Activated CD8-positive, alpha-beta T cell treated with anti-CD3 and anti-CD28 coated beads for 36 hours (primary cell): Measurements from ENCODE around the gene SLC39A11. TPM values are rescaled to one million over a fixed set of nuclear protein-coding genes. Genes with fewer than 3 reads are reported as not detected.

Source experiments
- ATAC-seq: fragments of 200-7000 bp; cut with Tn5 transposase; one replicate; pipeline ENCODE4 v1.10.0; 2021; ENCODE audit warnings: mild to moderate bottlenecking, moderate library complexity
- CTCF ChIA-PET: fragments of 350-600 bp; sonication (Branson Sonifier 250); formaldehyde crosslinking; loops from one replicate; lab custom pipeline; 2021; ENCODE audit warnings: antibody characterized with exemption; lab: Charles Lee
- POLR2A ChIA-PET: fragments of 350-600 bp; sonication (Branson Sonifier 250); formaldehyde crosslinking; loops from one replicate; lab custom pipeline; 2021; ENCODE audit warnings: antibody characterized with exemption; lab: Charles Lee
- DNase-seq: peaks from one replicate; pipeline ENCODE4 v3.0.0-alpha.2; 2020
- H3K27ac Mint-ChIP-seq: one replicate; pipeline ENCODE4 v1.8.0; 2021; ENCODE audit warnings: mild to moderate bottlenecking, mixed read lengths
- H3K27me3 Mint-ChIP-seq: one replicate; pipeline ENCODE4 v1.8.0; 2021; ENCODE audit warnings: mixed read lengths
- H3K36me3 Mint-ChIP-seq: one replicate; pipeline ENCODE4 v1.8.0; 2021; ENCODE audit warnings: low read depth, mixed read lengths
- H3K4me1 Mint-ChIP-seq: one replicate; pipeline ENCODE4 v1.8.0; 2021; ENCODE audit warnings: low read depth, mixed read lengths
- H3K4me3 Mint-ChIP-seq: one replicate; pipeline ENCODE4 v1.8.0; 2021; ENCODE audit warnings: mild to moderate bottlenecking, moderate library complexity, mixed read lengths
- H3K9me3 Mint-ChIP-seq: one replicate; pipeline ENCODE4 v1.8.0; 2021; ENCODE audit warnings: mixed read lengths
- intact Hi-C: fragments of 100-400 bp; cut with micrococcal nuclease; formaldehyde crosslinking; loops from one replicate; pipeline ENCODE4 v1.10.0; 2022
- total RNA-seq, 2 experiments: library from RNA; stranded (reverse); gene quantifications; one replicate each; pipeline ENCODE4 v1.2.3, GENCODE V29; 2021
- TF ChIP-seq, protein P1 (sequence below): fragments of 200-600 bp; IDR thresholded peaks from one replicate; pipeline ENCODE4 v1.8.0; 2022; ENCODE audit warnings: antibody characterized with exemption, mild to moderate bottlenecking

The SLC39A11 gene, protein sequence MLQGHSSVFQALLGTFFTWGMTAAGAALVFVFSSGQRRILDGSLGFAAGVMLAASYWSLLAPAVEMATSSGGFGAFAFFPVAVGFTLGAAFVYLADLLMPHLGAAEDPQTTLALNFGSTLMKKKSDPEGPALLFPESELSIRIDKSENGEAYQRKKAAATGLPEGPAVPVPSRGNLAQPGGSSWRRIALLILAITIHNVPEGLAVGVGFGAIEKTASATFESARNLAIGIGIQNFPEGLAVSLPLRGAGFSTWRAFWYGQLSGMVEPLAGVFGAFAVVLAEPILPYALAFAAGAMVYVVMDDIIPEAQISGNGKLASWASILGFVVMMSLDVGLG
- total RNA-seq = 10 to 100 TPM; 14.4 to 14.9 TPM

DNA sequence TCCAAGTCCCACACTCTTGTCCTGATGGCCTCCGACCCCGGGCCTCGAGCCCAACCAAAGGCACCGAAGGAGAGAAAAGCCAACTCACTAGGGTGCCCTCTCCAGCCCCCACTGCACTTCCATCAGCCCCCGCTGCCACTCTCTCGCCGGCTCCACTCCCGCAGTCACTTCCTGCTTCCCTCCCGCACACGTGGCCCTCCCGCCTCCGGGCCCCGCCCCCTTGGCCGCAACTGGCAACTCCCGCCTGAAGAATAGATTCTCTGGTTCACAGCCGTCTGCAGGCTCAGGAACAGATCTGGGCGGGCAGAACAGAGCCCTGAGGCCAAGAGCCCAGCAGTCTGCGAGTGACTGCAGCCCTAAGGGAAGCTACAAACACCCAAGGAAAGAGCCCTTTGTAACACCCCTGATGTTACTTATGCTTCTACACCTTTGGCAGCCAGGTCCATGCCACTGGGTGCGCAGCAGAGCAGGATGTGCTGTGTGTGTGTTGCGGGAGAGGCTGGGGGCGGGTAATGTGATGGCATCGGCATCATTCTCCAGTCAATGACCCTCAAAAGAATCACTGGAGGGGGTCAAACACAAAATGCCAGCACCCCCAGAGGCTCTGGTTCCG lies at the start of gene SLC39A11:
Gene SLC39A11 (minus strand): TSS at position 166 of the 613 bp plus-strand sequence. CDS start 3,924 bp downstream, outside the sequence.
- Mint-ChIP-seq H3K9me3 (no peaks in the 10 kb centered on the region), H3K27me3 (no peaks in the 10 kb centered on the region), H3K4me1 (peaks cover 20% of the 10 kb centered on the region), H3K4me3 (peak within 1 kb of the TSS; percentile 95), H3K36me3 (peaks cover under 1% of the 10 kb centered on the region), H3K27ac (peak within 1 kb of the TSS; percentile 94)
- POLR2A ChIA-PET = interaction anchor here (0.9 to 1.6 kb wide), 3 partner anchors 22 to 373 kb away, joined by 3 to 4 read pairs (median 3); no protein-coding TSS in a partner anchor
- ATAC-seq (peak; percentile 98), DNase-seq (peak; percentile 93)
- CTCF ChIA-PET = no interaction called here
- intact Hi-C loops = no loop called here
- TF ChIP-seq, protein P1, sequence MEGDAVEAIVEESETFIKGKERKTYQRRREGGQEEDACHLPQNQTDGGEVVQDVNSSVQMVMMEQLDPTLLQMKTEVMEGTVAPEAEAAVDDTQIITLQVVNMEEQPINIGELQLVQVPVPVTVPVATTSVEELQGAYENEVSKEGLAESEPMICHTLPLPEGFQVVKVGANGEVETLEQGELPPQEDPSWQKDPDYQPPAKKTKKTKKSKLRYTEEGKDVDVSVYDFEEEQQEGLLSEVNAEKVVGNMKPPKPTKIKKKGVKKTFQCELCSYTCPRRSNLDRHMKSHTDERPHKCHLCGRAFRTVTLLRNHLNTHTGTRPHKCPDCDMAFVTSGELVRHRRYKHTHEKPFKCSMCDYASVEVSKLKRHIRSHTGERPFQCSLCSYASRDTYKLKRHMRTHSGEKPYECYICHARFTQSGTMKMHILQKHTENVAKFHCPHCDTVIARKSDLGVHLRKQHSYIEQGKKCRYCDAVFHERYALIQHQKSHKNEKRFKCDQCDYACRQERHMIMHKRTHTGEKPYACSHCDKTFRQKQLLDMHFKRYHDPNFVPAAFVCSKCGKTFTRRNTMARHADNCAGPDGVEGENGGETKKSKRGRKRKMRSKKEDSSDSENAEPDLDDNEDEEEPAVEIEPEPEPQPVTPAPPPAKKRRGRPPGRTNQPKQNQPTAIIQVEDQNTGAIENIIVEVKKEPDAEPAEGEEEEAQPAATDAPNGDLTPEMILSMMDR = no peak

GRCh38 chr17:73141411-73141810 lies 48.9 kb upstream of the SLC39A11 start:
- intact Hi-C loops = no loop called here
- TF ChIP-seq, protein P1 = no peak
- Mint-ChIP-seq H3K9me3 (peaks cover 13% of the 10 kb centered on the region), H3K27me3 (no peaks in the 10 kb centered on the region), H3K36me3 (no peaks in the 10 kb centered on the region), H3K4me3 (no peak overlapping the region), H3K4me1 (peaks cover 14% of the 10 kb centered on the region), H3K27ac (no peak overlapping the region)
- no peak for ATAC-seq
- POLR2A ChIA-PET = no interaction called here
- CTCF ChIA-PET = no interaction called here
- no peak for DNase-seq

DNA sequence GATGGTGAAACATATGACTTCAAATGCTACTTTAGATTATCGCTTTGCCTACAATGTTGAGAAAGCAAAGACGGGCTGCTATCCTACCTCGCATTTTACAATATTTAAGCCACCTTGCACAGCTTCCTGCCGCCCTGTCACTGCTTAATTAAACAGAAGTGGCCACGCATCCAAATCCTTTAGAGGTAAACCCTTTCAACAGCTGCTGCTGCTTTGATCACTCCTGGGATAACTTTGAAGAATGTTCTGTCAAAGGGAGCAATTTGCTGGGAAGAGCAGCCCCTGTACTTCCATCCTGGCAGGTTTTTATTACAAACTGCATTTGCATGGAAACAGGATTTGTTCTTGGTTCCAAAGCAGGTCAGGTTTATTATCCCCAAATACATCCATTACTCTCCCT lies 48.1 kb upstream of the SLC39A11 start:
- H3K9me3 Mint-ChIP-seq = peaks cover 9% of the 10 kb centered on the region
- no peak overlapping the region for H3K4me3 Mint-ChIP-seq
- H3K36me3 Mint-ChIP-seq = no peaks in the 10 kb centered on the region
- TF ChIP-seq, protein P1 = no peak
- no peak overlapping the region for H3K27ac Mint-ChIP-seq
- intact Hi-C loops = no loop called here
- POLR2A ChIA-PET = no interaction called here
- CTCF ChIA-PET = interaction anchor here (0.9 kb wide), 1 partner anchor 24 kb away, joined by 3 read pairs; the partner anchor contains the start of gene SSTR2
- no peaks in the 10 kb centered on the region for H3K27me3 Mint-ChIP-seq
- ATAC-seq (no peak), DNase-seq (no peak)
- H3K4me1 Mint-ChIP-seq = peaks cover 14% of the 10 kb centered on the region

DNA sequence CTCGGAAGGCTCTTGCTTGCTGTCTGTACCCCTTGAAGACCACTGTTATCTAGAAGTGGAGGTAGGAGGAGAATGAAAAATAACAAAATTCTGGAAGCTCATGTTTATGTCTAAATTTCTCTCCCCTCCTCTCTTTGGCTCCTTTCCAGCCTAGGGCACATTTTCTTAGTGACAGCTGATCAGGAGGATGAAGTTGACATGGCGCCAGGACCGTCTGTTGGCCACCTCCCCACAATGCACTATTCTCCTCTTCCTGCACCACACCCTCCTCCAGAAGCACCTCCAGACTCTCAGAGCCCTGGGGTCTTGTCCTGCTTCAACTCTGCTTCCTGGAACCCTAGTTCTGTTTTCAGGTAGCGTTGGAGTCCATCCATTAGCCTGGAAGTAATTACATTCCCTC lies 46.8 kb upstream of the SLC39A11 start:
- ChIA-PET CTCF (no interaction called here), POLR2A (no interaction called here)
- Mint-ChIP-seq H3K4me1 (peaks cover 14% of the 10 kb centered on the region), H3K36me3 (no peaks in the 10 kb centered on the region), H3K4me3 (no peak overlapping the region), H3K9me3 (peaks cover 7% of the 10 kb centered on the region), H3K27ac (no peak overlapping the region), H3K27me3 (no peaks in the 10 kb centered on the region)
- intact Hi-C loops = no loop called here
- DNase-seq (no peak), ATAC-seq (no peak)
- TF ChIP-seq, protein P1 = no peak
